GM08714 (cell line): Measurements from ENCODE around the gene DBNL.

ENCODE experiments used
- H3K4me3 ChIP-seq: fragments of 200-500 bp; sonication (Bioruptor generic); 2 replicates; pipeline ENCODE4 v1.5.1; 2014; ENCODE audit warnings: mild to moderate bottlenecking, low read length, inconsistent platforms
- ZNF274 ChIP-seq: IDR thresholded peaks from 2 replicates; pipeline ENCODE4 v1.6.1; 2012; ENCODE audit warnings: mild to moderate bottlenecking, low read depth, low read length

The DBNL gene

GRCh38 chr7:44065431-44066110 is 21.1 kb downstream of the DBNL start, which contains the start of gene PGAM2:
Gene PGAM2, minus strand, starts transcription at chr7:44065567. Its CDS starts 38 bp downstream, at chr7:44065529.
- H3K4me3 ChIP-seq, result no peak within 1 kb of the TSS
- TF ChIP-seq ZNF274, result no peak

GRCh38 chr7:44066111-44066460 is 21.6 kb downstream of the DBNL start:
- TF ChIP-seq ZNF274, result no peak

GRCh38 chr7:44066494-44067063 is 22.1 kb downstream of the DBNL start:
- no peak for TF ChIP-seq ZNF274
- H3K4me3 ChIP-seq, result no peak overlapping the region

More at GRCh38 chr7:44066111-44066460, 21.6 kb downstream of the DBNL start:
- no peak overlapping the region for H3K4me3 ChIP-seq

GRCh38 chr7:44067064-44067951 is 22.8 kb downstream of the DBNL start:
- TF ChIP-seq ZNF274, result no peak
- H3K4me3 ChIP-seq, result no peak overlapping the region

GRCh38 chr7:44068054-44068453 is 23.6 kb downstream of the DBNL start:
- H3K4me3 ChIP-seq, result no peak overlapping the region
- TF ChIP-seq ZNF274, result no peak

- no peak for TF ChIP-seq ZNF274
- H3K4me3 ChIP-seq, result no peak overlapping the region
These were observed 27.3 kb downstream of the DBNL start for GRCh38 chr7:44071726-44072363.

- H3K4me3 ChIP-seq, result no peak overlapping the region
- no peak for TF ChIP-seq ZNF274
These were observed 28.1 kb downstream of the DBNL start for GRCh38 chr7:44072364-44073231.

GRCh38 chr7:44073664-44074348 is 29.3 kb downstream of the DBNL start:
- TF ChIP-seq ZNF274, result no peak
- H3K4me3 ChIP-seq, result no peak overlapping the region

DNA sequence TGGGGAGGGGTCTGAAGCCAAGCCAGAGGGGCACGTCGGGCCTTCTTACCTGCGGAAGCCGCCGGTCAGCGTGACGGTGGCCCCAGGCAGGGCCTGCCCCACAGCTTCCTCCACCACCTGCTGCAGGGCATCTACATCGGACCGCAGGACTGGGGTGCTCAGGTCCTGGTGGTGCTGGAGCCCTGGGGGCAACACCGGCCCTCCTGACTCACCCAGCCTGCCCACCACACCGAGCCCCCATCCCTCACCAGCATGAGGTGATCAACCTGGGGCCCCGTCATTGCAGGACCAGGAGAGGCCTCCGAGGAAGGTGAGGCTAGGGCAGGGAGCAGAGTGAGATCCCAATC is 29.8 kb downstream of the DBNL start:
- no peak overlapping the region for H3K4me3 ChIP-seq
- TF ChIP-seq ZNF274, result no peak

GRCh38 chr7:44075296-44076075 is 31.0 kb downstream of the DBNL start:
- no peak overlapping the region for H3K4me3 ChIP-seq
- TF ChIP-seq ZNF274, result no peak

DNA sequence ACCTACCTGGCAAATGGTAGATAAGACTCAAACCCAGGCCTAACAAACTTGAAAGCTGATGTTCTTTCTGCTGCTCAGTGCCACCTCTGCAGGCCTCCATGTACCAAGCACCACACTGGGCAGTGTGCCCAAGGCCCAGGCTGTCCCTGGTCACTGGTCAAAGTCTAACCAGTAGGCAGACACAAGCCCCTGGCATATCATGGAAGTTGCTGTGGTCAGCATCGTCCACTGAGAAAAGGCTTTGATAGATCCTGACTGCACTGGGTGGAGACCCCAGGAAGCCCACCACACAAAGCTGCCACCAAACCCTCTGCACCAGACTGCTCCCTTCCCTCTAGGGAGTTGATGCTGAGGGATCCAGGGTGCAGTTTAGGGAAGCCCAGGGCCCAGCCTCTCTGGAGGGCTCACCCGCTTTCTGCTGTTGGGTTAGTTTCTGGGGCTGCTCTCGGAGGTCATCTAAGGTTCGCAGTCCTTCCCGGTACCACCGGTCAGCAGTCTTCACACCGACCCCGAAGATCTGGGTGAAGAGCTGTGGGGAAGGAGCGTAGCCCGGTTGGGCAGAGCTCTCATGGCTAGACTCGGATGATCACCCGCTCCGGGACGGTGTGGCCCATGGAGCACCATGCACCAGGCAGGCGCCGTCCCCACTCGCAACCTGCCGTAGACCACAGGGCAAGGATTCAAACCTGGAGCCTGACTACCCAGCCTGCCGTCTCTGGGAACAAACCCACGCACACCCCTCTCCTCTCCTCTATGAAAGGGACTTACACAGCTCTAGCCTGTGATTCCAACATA is 31.8 kb downstream of the DBNL start:
- TF ChIP-seq ZNF274, result no peak
- no peak overlapping the region for H3K4me3 ChIP-seq

DNA sequence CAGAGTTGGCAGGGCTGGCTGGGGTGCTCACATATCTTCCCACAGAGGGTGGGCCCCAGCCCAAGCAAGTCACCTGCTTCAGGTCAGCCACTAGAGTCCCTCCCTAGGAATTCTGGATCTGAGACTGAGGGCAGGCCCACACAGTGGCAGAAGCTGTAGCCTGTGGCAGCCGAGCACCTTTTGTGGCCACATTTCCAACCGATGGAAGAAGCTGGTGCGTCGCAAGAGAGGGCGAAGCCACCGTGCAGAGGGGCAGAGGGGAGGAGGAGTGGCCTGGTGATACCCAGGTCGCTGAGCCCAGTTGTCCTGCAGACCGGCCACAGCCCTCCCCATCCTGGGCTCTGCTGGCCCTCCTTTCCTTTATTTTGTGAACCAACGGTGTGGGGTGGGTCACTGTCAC is 32.6 kb downstream of the DBNL start:
- TF ChIP-seq ZNF274, result no peak

More for the DNA sequence above, 32.6 kb downstream of the DBNL start:
- no peak overlapping the region for H3K4me3 ChIP-seq
